H9 (cell line): Measurements from ENCODE around the gene ZG16. TPM values are rescaled to one million over a fixed set of nuclear protein-coding genes. Genes with fewer than 3 reads are reported as not detected.

ENCODE experiments used
- DNase-seq: peaks from one replicate; pipeline ENCODE4 v3.0.0-alpha.2; 2017
- H2AFZ ChIP-seq: one replicate; pipeline ENCODE4 v1.6.1; 2013; ENCODE audit warnings: mild to moderate bottlenecking, low read length, control low read depth, moderate library complexity
- H2AK5ac ChIP-seq: 2 replicates; pipeline ENCODE4 v1.6.1; 2013; ENCODE audit warnings: low read length, control low read depth, mixed read lengths; ENCODE audit not compliant: insufficient read length
- H2BK120ac ChIP-seq: one replicate; pipeline ENCODE4 v1.6.1; 2013; ENCODE audit warnings: low read depth, mild to moderate bottlenecking, low read length, control low read depth, inconsistent platforms; ENCODE audit not compliant: poor library complexity, severe bottlenecking
- H2BK12ac ChIP-seq: 2 replicates; pipeline ENCODE4 v1.6.1; 2013; ENCODE audit warnings: low read length, control low read depth, mixed read lengths, low read depth; ENCODE audit not compliant: insufficient read length
- H2BK15ac ChIP-seq: 2 replicates; pipeline ENCODE4 v1.6.1; 2013; ENCODE audit warnings: low read depth, low read length, control low read depth
- H2BK20ac ChIP-seq: one replicate; pipeline ENCODE4 v1.6.1; 2013; ENCODE audit warnings: low read depth, mild to moderate bottlenecking, low read length, control low read depth, inconsistent platforms; ENCODE audit not compliant: poor library complexity, severe bottlenecking
- H2BK5ac ChIP-seq: 2 replicates; pipeline ENCODE4 v1.6.1; 2013; ENCODE audit warnings: low read length, control low read depth, mixed read lengths; ENCODE audit not compliant: insufficient read length
- H3K14ac ChIP-seq: 2 replicates; pipeline ENCODE4 v1.6.1; 2013; ENCODE audit warnings: low read length, control low read depth; ENCODE audit not compliant: insufficient read depth
- H3K18ac ChIP-seq: 2 replicates; pipeline ENCODE4 v1.6.1; 2013; ENCODE audit warnings: low read depth, mild to moderate bottlenecking, mixed read lengths, low read length, control low read depth; ENCODE audit not compliant: insufficient read length
- H3K23ac ChIP-seq: 2 replicates; pipeline ENCODE4 v1.6.1; 2013; ENCODE audit warnings: low read length, control low read depth, mixed read lengths, low read depth; ENCODE audit not compliant: insufficient read length
- H3K23me2 ChIP-seq: 2 replicates; pipeline ENCODE4 v1.6.1; 2013; ENCODE audit warnings: low read depth, mild to moderate bottlenecking, mixed read lengths, low read length, control low read depth; ENCODE audit not compliant: insufficient read length, poor library complexity, severe bottlenecking
- H3K27ac ChIP-seq: 2 replicates; pipeline ENCODE4 v1.5.1; 2013; ENCODE audit warnings: low read length, control low read depth, mixed read lengths, low read depth; ENCODE audit not compliant: insufficient read length
- H3K27me3 ChIP-seq: 2 replicates; pipeline ENCODE4 v1.6.1; 2013; ENCODE audit warnings: low read length, control low read depth, inconsistent platforms; ENCODE audit not compliant: insufficient read depth
- H3K4ac ChIP-seq: 2 replicates; pipeline ENCODE4 v1.6.1; 2013; ENCODE audit warnings: low read depth, mild to moderate bottlenecking, control low read depth, inconsistent platforms, low read length, moderate library complexity
- H3K4me1 ChIP-seq: 2 replicates; pipeline ENCODE4 v1.6.1; 2013; ENCODE audit warnings: low read length, control low read depth, inconsistent platforms; ENCODE audit not compliant: insufficient read depth
- H3K4me2 ChIP-seq: 2 replicates; pipeline ENCODE4 v1.6.1; 2013; ENCODE audit warnings: low read length, control low read depth, mixed read lengths; ENCODE audit not compliant: insufficient read length, insufficient read depth
- H3K56ac ChIP-seq: 2 replicates; pipeline ENCODE4 v1.6.1; 2013; ENCODE audit warnings: low read depth, mild to moderate bottlenecking, mixed read lengths, low read length, control low read depth; ENCODE audit not compliant: insufficient read length
- H3K79me1 ChIP-seq: 2 replicates; pipeline ENCODE4 v1.6.1; 2013; ENCODE audit warnings: low read depth, mild to moderate bottlenecking, moderate library complexity, low read length, control low read depth, inconsistent platforms; ENCODE audit not compliant: insufficient read depth, poor library complexity, severe bottlenecking
- H3K79me2 ChIP-seq: 2 replicates; pipeline ENCODE4 v1.6.1; 2013; ENCODE audit warnings: low read length, control low read depth, inconsistent platforms; ENCODE audit not compliant: insufficient read depth
- H3K9ac ChIP-seq: 2 replicates; pipeline ENCODE4 v1.6.1; 2013; ENCODE audit warnings: low read length, control low read depth, mixed read lengths; ENCODE audit not compliant: insufficient read length; ENCODE audit errors: extremely low read depth
- H3K9me3 ChIP-seq: one replicate; pipeline ENCODE4 v1.6.1; 2013; ENCODE audit warnings: low read depth, low read length, inconsistent platforms; ENCODE audit not compliant: control insufficient read depth
- H3T11ph ChIP-seq: one replicate; pipeline ENCODE4 v1.6.1; 2013; ENCODE audit warnings: mild to moderate bottlenecking, low read length, control low read depth, inconsistent platforms
- H4K20me1 ChIP-seq: one replicate; pipeline ENCODE4 v1.6.1; 2013; ENCODE audit not compliant: control insufficient read depth, insufficient read length, insufficient read depth
- H4K5ac ChIP-seq: 2 replicates; pipeline ENCODE4 v1.6.1; 2013; ENCODE audit warnings: low read depth, mild to moderate bottlenecking, mixed read lengths, low read length, control low read depth; ENCODE audit not compliant: insufficient read length
- H4K8ac ChIP-seq: replicated peaks from 2 replicates; pipeline ENCODE4 v1.6.1; 2013; ENCODE audit warnings: low read length, control low read depth, mixed read lengths, low read depth; ENCODE audit not compliant: insufficient read length
- H4K91ac ChIP-seq: 2 replicates; pipeline ENCODE4 v1.6.1; 2013; ENCODE audit warnings: low read depth, mild to moderate bottlenecking, moderate library complexity, mixed read lengths, low read length, control low read depth; ENCODE audit not compliant: insufficient read length
- H3K27ac Mint-ChIP-seq, 3 experiments: 2 replicates in 2 of 3; 3 replicates in 1 of 3; pipeline ENCODE4 v1.8.0; 2020 to 2021; ENCODE audit warnings: mixed read lengths in 3 of 3, mild to moderate bottlenecking in 1 of 3, moderate library complexity in 1 of 3
- H3K27me3 Mint-ChIP-seq: 2 replicates; pipeline ENCODE4 v1.8.0; 2021; ENCODE audit warnings: low read depth, mild to moderate bottlenecking, moderate library complexity, mixed read lengths
- H3K36me3 Mint-ChIP-seq, 3 experiments: 2 replicates in 2 of 3; 3 replicates in 1 of 3; pipeline ENCODE4 v1.8.0; 2020 to 2021; ENCODE audit warnings: low read depth in 3 of 3, mixed read lengths in 3 of 3; ENCODE audit not compliant: insufficient read depth in 1 of 3
- H3K4me1 Mint-ChIP-seq, 2 experiments: 2 replicates each; pipeline ENCODE4 v1.8.0; 2020; ENCODE audit warnings: mixed read lengths in 2 of 2
- H3K4me3 Mint-ChIP-seq, 2 experiments: 2 replicates in 1 of 2; 3 replicates in 1 of 2; pipeline ENCODE4 v1.8.0; 2020 to 2021; ENCODE audit warnings: mild to moderate bottlenecking in 2 of 2, mixed read lengths in 2 of 2, moderate library complexity in 1 of 2
- H3K9me3 Mint-ChIP-seq, 2 experiments: 2 replicates in 1 of 2; 3 replicates in 1 of 2; pipeline ENCODE4 v1.8.0; 2020; ENCODE audit warnings: mild to moderate bottlenecking in 2 of 2, mixed read lengths in 2 of 2, moderate library complexity in 1 of 2
- WGBS: extraction: QIAGEN DNeasy Blood & Tissue Kit; methylation state at CpG from one replicate; pipeline ENCODE4 v1.1.7; 2013; ENCODE audit warnings: missing lambda C conversion rate, low lambda C conversion rate, mixed read lengths; ENCODE audit not compliant: insufficient read length; ENCODE audit errors: extremely low coverage; 5-methylcytosine and 5-hydroxymethylcytosine counted together
- total RNA-seq: library from RNA; stranded (reverse); gene quantifications from 2 replicates; pipeline ENCODE4 v1.2.1, GENCODE V29; 2021
- TF ChIP-seq, protein P1 (sequence below): fragments of 200-600 bp; sonication (generic); conservative IDR thresholded peaks from 3 replicates; pipeline ENCODE4 v1.8.0; 2021; ENCODE audit warnings: antibody characterized with exemption, mild to moderate bottlenecking

The ZG16 gene
- total RNA-seq, 1 experiment from 2014 or later = not detected

DNA sequence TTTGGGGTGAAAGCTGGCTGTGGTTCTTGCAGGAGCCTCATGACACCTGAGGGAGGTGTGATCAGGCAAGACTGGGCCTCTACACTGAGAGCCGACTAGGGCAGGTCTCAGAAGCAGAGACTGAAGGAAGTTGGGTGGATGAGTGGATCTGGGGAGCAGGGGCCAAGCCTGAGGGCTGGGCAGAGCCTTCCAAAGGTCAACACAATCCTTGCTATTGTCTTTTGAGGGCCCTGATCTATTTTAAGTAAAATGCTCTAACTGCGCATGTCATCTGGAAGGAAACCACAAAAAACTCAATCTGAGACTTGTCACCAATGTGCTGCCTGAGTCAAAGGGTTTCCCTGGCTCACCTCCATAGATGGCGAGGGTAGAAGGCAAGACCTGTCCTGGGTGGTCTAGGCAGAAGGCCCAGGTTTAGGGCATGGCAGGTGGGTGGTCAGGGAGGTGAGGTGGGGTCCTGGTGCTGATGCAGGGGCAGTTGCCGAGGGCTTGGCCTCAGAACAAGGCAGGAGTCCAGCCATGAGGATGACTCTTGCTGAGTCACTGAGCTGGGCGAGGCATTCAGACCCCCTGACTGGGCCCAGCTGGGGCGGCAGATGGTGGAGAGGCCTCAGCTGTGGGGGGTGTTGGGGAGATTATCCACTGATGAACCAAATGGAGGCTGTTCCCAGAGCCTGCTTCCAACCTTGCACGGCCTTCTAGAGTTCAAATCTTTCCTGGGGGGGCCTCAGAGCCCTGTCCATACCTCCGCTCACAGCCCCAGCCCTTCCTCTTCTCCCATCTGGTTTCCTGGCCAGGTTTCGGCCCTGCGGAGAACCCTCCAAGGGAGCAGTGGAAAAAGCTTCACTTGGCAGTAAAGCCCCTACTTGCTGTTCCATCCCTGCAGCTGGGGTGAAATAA is 47.3 kb downstream of the ZG16 start:
- TF ChIP-seq, protein P1, sequence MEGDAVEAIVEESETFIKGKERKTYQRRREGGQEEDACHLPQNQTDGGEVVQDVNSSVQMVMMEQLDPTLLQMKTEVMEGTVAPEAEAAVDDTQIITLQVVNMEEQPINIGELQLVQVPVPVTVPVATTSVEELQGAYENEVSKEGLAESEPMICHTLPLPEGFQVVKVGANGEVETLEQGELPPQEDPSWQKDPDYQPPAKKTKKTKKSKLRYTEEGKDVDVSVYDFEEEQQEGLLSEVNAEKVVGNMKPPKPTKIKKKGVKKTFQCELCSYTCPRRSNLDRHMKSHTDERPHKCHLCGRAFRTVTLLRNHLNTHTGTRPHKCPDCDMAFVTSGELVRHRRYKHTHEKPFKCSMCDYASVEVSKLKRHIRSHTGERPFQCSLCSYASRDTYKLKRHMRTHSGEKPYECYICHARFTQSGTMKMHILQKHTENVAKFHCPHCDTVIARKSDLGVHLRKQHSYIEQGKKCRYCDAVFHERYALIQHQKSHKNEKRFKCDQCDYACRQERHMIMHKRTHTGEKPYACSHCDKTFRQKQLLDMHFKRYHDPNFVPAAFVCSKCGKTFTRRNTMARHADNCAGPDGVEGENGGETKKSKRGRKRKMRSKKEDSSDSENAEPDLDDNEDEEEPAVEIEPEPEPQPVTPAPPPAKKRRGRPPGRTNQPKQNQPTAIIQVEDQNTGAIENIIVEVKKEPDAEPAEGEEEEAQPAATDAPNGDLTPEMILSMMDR = no peak
- Histone ChIP-seq H3K4me2 (no peak overlapping the region), H2BK120ac (no peak overlapping the region)

More for the DNA sequence above, 47.3 kb downstream of the ZG16 start:
- H3K4me3 Mint-ChIP-seq = no peak overlapping the region
- H3K9me3 ChIP-seq = no peaks in the 10 kb centered on the region
- H2BK12ac ChIP-seq = no peak overlapping the region
- H3K27me3 ChIP-seq = no peaks in the 10 kb centered on the region
- DNase-seq = no peak
- H4K8ac ChIP-seq = no peak overlapping the region
- H3K4me1 Mint-ChIP-seq = peaks cover 20 to 23% of the 10 kb centered on the region in 2 experiments
- H3K79me2 ChIP-seq = no peaks in the 10 kb centered on the region
- no peaks in the 10 kb centered on the region for H3K23me2 ChIP-seq
- no peak overlapping the region for H2BK20ac ChIP-seq
- WGBS = no CpG with 5 or more reads among the region's 10 CpGs
- no peak overlapping the region for H3K4ac ChIP-seq
- H3K79me1 ChIP-seq = no peaks in the 10 kb centered on the region
- peak overlapping the region; percentile 43 for H3K18ac ChIP-seq
- no peak overlapping the region for H3K23ac ChIP-seq
- H3K4me1 ChIP-seq = no peaks in the 10 kb centered on the region
- no peak overlapping the region for H2AK5ac ChIP-seq
- no peak overlapping the region for H2AFZ ChIP-seq
- no peak overlapping the region for H4K5ac ChIP-seq
- no peak overlapping the region for H2BK5ac ChIP-seq
- no peak overlapping the region for H4K91ac ChIP-seq
- no peak overlapping the region for H3K27ac ChIP-seq
- H3K9me3 Mint-ChIP-seq = no peaks in the 10 kb centered on the region
- H3K27ac Mint-ChIP-seq = peak overlapping the region; percentile 95 to 98 (median 95)
- H3K27me3 Mint-ChIP-seq = no peaks in the 10 kb centered on the region
- no peaks in the 10 kb centered on the region for H4K20me1 ChIP-seq
- H2BK15ac ChIP-seq = no peak overlapping the region
- H3K9ac ChIP-seq = no peak overlapping the region
- no peak overlapping the region for H3K56ac ChIP-seq
- peak overlapping the region; percentile 50 for H3K14ac ChIP-seq
- H3K36me3 Mint-ChIP-seq = peaks cover 3 to 7% (median 5%) of the 10 kb centered on the region in 3 experiments; a peak in 5 of 7 replicates
- H3T11ph ChIP-seq = no peak overlapping the region
